Endothelial cell of umbilical vein (primary cell): ENCODE measurements around the gene USP17L26. TPM values are rescaled to one million over a fixed set of nuclear protein-coding genes. Genes with fewer than 3 reads are reported as not detected.
"Not testable (repeated sequence)": the region's sequence is repeated elsewhere in the genome, so short reads cannot be mapped to it uniquely, and the experiment has no call there.

Source experiments
- BruUV-seq: library from RNA; stranded (reverse); fragments of 400-500 nt; replicated peaks from 2 replicates; lab custom pipeline; 2021; lab: Mats Ljungman, UMichigan
- CTCF ChIA-PET: fragments of 300-600, 350-600 bp; sonication (Branson Sonifier 250); formaldehyde crosslinking; loops from one replicate; lab custom pipeline; 2021; ENCODE audit warnings: antibody characterized with exemption, inconsistent platforms; lab: Charles Lee
- POLR2A ChIA-PET: fragments of 300-600, 350-600 bp; sonication (Branson Sonifier 250); formaldehyde crosslinking; loops from one replicate; lab custom pipeline; 2021; ENCODE audit warnings: antibody characterized with exemption, inconsistent platforms; lab: Charles Lee
- DNase-seq: peaks from one replicate; pipeline ENCODE4 v3.0.0-alpha.2; 2011; ENCODE audit warnings: low read depth, low spot score
- FAIRE-seq: peaks from 2 replicates; lab custom pipeline; 2011; peaks lifted over from hg19 to GRCh38; lab: Jason Lieb, UNC
- H2AFZ ChIP-seq: 2 replicates; pipeline ENCODE4 v1.6.0; 2012; ENCODE audit warnings: low read depth, low read length, control low read depth, inconsistent platforms
- H3K27ac ChIP-seq: 2 replicates; pipeline ENCODE4 v1.5.1; 2011; ENCODE audit warnings: low read depth, mild to moderate bottlenecking, control low read depth, low read length, moderate library complexity; ENCODE audit not compliant: insufficient read depth
- H3K27me3 ChIP-seq, 2 experiments: 2 replicates each; pipeline versions ENCODE4 v1.6.0 to v1.6.1; 2011; ENCODE audit warnings: low read length in 2 of 2, mixed read lengths in 1 of 2; ENCODE audit not compliant: control insufficient read depth in 2 of 2, insufficient read depth in 2 of 2
- H3K36me3 ChIP-seq, 2 experiments: 2 replicates in 1 of 2; 3 replicates in 1 of 2; pipeline ENCODE4 v1.5.1; 2011; ENCODE audit warnings: low read length in 2 of 2, mild to moderate bottlenecking in 1 of 2, moderate library complexity in 1 of 2; ENCODE audit not compliant: control insufficient read depth in 2 of 2, insufficient read depth in 2 of 2; ENCODE audit errors: extremely low read depth in 1 of 2
- H3K4me1 ChIP-seq: 3 replicates; pipeline ENCODE4 v1.5.1; 2011; ENCODE audit warnings: mild to moderate bottlenecking, low read length; ENCODE audit not compliant: control insufficient read depth, insufficient read depth; ENCODE audit errors: extremely low read depth
- H3K4me2 ChIP-seq: 2 replicates; pipeline ENCODE4 v1.6.1; 2011; ENCODE audit warnings: low read length, control low read depth, mixed read lengths; ENCODE audit not compliant: insufficient read depth
- H3K4me3 ChIP-seq, 3 experiments: fragments of 200-600 bp in 1 of 3; sonication (generic), shearing (Covaris generic) in 1 of 3; replicated peaks in 1 of 3; 2 replicates each; pipeline ENCODE4 v1.5.1; 2011 to 2016; ENCODE audit warnings: control low read depth in 3 of 3, low read length in 3 of 3, mild to moderate bottlenecking in 2 of 3, inconsistent platforms in 1 of 3, low read depth in 1 of 3, moderate library complexity in 1 of 3; ENCODE audit not compliant: insufficient read depth in 1 of 3
- H3K79me2 ChIP-seq: 2 replicates; pipeline ENCODE4 v1.6.0; 2012; ENCODE audit warnings: low read length, inconsistent platforms; ENCODE audit not compliant: control insufficient read depth, insufficient read depth
- H3K9ac ChIP-seq: replicated peaks from 2 replicates; pipeline ENCODE3; 2011; ENCODE audit warnings: low read length, control low read depth; ENCODE audit not compliant: insufficient read depth; ENCODE audit errors: extremely low read depth
- H3K9me1 ChIP-seq: replicated peaks from 3 replicates; pipeline ENCODE4 v1.6.0; 2011; ENCODE audit warnings: mild to moderate bottlenecking, low read length; ENCODE audit not compliant: control insufficient read depth, insufficient read depth; ENCODE audit errors: extremely low read depth
- H3K9me3 ChIP-seq: replicated peaks from 2 replicates; pipeline ENCODE4 v1.5.1; 2012; ENCODE audit warnings: low read length, inconsistent platforms; ENCODE audit not compliant: control insufficient read depth, insufficient read depth
- H4K20me1 ChIP-seq: replicated peaks from 2 replicates; pipeline ENCODE3; 2011; ENCODE audit warnings: mild to moderate bottlenecking, low read length; ENCODE audit not compliant: control insufficient read depth, insufficient read depth; ENCODE audit errors: extremely low read depth
- dilution Hi-C: fragments of 300-500 bp; cut with MboI; formaldehyde crosslinking; loops from one replicate; pipeline ENCODE4 v1.15.0; 2019; ENCODE audit warnings: low sequenced_read_pairs; ENCODE audit not compliant: extremely low pct_ligation_motif_present
- intact Hi-C: fragments of 100-400 bp; cut with micrococcal nuclease; formaldehyde crosslinking; loops from one replicate; pipeline ENCODE4 v1.10.0; 2022
- polyA plus RNA-seq, 4 experiments: library from polyadenylated mRNA; depleted of rRNA in 3 of 4; stranded (reverse) in 3 of 4; unstranded in 1 of 4; fragments of >200 nt; gene quantifications; 2 replicates each; pipeline versions ENCODE4 v1.2.1 to v1.2.3, GENCODE V29; 2011 to 2012; ENCODE audit warnings: missing spikeins in 1 of 4
- total RNA-seq: library from RNA; stranded (reverse); gene quantifications from 2 replicates; pipeline ENCODE4 v1.2.3, GENCODE V29; 2021

Gene USP17L26
- total and polyA plus RNA-seq, 2 donors (not counting 3 experiments of a cell fraction or from before 2014, with no cell fraction given) = not detected

DNA sequence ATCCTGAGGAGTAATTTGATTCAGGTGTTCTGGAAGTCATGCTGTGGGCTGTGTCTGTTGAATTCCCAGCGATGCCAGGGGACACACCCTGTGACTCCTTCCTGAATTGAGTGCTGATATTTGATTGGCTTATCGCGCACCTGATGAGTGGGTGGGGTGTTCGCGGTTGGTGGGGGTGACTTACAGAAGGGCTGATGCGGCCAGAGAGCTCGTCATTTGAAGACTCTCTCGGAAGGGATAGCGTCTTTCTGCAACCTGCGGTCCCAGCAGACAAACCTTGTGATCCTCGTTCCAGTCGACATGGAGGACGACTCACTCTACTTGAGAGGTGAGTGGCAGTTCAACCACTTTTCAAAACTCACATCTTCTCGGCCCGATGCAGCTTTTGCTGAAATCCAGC is 4.8 kb upstream of the USP17L26 start, which contains the start of gene USP17L25:
TSS of gene USP17L25 (plus strand) at position 301 of the 400 bp plus-strand sequence. CDS start at position 301, 0 bp downstream.
- H3K9me1 ChIP-seq, H3K4me3 ChIP-seq, intact Hi-C loops, H3K36me3 ChIP-seq, H3K9ac ChIP-seq, H3K79me2 ChIP-seq, H2AFZ ChIP-seq, DNase-seq, H3K27me3 ChIP-seq, H3K27ac ChIP-seq, H3K4me1 ChIP-seq, H3K4me2 ChIP-seq, H4K20me1 ChIP-seq, CTCF ChIA-PET, BruUV-seq, FAIRE-seq, dilution Hi-C loops, H3K9me3 ChIP-seq, POLR2A ChIA-PET: not testable (repeated sequence)

DNA sequence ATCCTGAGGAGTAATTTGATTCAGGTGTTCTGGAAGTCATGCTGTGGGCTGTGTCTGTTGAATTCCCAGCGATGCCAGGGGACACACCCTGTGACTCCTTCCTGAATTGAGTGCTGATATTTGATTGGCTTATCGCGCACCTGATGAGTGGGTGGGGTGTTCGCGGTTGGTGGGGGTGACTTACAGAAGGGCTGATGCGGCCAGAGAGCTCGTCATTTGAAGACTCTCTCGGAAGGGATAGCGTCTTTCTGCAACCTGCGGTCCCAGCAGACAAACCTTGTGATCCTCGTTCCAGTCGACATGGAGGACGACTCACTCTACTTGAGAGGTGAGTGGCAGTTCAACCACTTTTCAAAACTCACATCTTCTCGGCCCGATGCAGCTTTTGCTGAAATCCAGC is 4.6 kb downstream of the USP17L26 start, which contains the start of gene USP17L5:
TSS of gene USP17L5 (plus strand) at position 301 of the 400 bp plus-strand sequence. CDS start at position 301, 0 bp downstream.
- H3K9me1 ChIP-seq, H3K36me3 ChIP-seq, H3K79me2 ChIP-seq, dilution Hi-C loops, H3K9me3 ChIP-seq, DNase-seq, H3K4me2 ChIP-seq, BruUV-seq, POLR2A ChIA-PET, H3K9ac ChIP-seq, H3K27ac ChIP-seq, H4K20me1 ChIP-seq, FAIRE-seq, H3K4me1 ChIP-seq, CTCF ChIA-PET, H2AFZ ChIP-seq, H3K4me3 ChIP-seq, H3K27me3 ChIP-seq, intact Hi-C loops: not testable (repeated sequence)

DNA sequence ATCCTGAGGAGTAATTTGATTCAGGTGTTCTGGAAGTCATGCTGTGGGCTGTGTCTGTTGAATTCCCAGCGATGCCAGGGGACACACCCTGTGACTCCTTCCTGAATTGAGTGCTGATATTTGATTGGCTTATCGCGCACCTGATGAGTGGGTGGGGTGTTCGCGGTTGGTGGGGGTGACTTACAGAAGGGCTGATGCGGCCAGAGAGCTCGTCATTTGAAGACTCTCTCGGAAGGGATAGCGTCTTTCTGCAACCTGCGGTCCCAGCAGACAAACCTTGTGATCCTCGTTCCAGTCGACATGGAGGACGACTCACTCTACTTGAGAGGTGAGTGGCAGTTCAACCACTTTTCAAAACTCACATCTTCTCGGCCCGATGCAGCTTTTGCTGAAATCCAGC is 9.4 kb downstream of the USP17L26 start, which contains the start of gene USP17L27:
TSS of gene USP17L27 (plus strand) at position 301 of the 400 bp plus-strand sequence. CDS start at position 301, 0 bp downstream.
- FAIRE-seq, H3K9me3 ChIP-seq, DNase-seq, POLR2A ChIA-PET, CTCF ChIA-PET, H3K4me2 ChIP-seq, H2AFZ ChIP-seq, H3K4me1 ChIP-seq, H3K36me3 ChIP-seq, intact Hi-C loops, H3K4me3 ChIP-seq, H3K9me1 ChIP-seq, H3K27me3 ChIP-seq, H3K9ac ChIP-seq, H3K79me2 ChIP-seq, H3K27ac ChIP-seq, H4K20me1 ChIP-seq, BruUV-seq, dilution Hi-C loops: not testable (repeated sequence)

DNA sequence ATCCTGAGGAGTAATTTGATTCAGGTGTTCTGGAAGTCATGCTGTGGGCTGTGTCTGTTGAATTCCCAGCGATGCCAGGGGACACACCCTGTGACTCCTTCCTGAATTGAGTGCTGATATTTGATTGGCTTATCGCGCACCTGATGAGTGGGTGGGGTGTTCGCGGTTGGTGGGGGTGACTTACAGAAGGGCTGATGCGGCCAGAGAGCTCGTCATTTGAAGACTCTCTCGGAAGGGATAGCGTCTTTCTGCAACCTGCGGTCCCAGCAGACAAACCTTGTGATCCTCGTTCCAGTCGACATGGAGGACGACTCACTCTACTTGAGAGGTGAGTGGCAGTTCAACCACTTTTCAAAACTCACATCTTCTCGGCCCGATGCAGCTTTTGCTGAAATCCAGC is 14.1 kb downstream of the USP17L26 start, which contains the start of gene USP17L28:
TSS of gene USP17L28 (plus strand) at position 301 of the 400 bp plus-strand sequence. CDS start at position 301, 0 bp downstream.
- POLR2A ChIA-PET = not testable (repeated sequence)

More for the DNA sequence above, 14.1 kb downstream of the USP17L26 start, which contains the start of gene USP17L28:
- H3K36me3 ChIP-seq, dilution Hi-C loops, BruUV-seq, H3K4me1 ChIP-seq, FAIRE-seq, H3K27ac ChIP-seq, H3K79me2 ChIP-seq, H3K9me3 ChIP-seq, DNase-seq, H3K4me2 ChIP-seq, H3K27me3 ChIP-seq, H4K20me1 ChIP-seq, H2AFZ ChIP-seq, CTCF ChIA-PET, H3K4me3 ChIP-seq, H3K9ac ChIP-seq, intact Hi-C loops, H3K9me1 ChIP-seq: not testable (repeated sequence)
